Activated CD8-positive, alpha-beta memory T cell treated with anti-CD3 and anti-CD28 coated beads for 48 hours (primary cell): ENCODE data around the gene DHPS.
"Not testable (repeated sequence)": the region's sequence is repeated elsewhere in the genome, so short reads cannot be mapped to it uniquely, and the experiment has no call there.

Experiments used
- DNase-seq, 3 experiments: peaks; one replicate each; pipeline ENCODE4 v3.0.0-alpha.2; 2020; ENCODE audit warnings: low read depth in 2 of 3, low spot score in 2 of 3

The DHPS gene

GRCh38 chr19:12681074-12681987 is at the start of gene DHPS:
Gene DHPS (minus strand): TSS chr19:12681880. CDS start chr19:12681766, 114 bp downstream.
- DNase-seq = peak; percentile 70 to 80 (median 73)

- no peak for DNase-seq
Observed at GRCh38 chr19:12731337-12731736, 49.7 kb upstream of the DHPS start.

DNA sequence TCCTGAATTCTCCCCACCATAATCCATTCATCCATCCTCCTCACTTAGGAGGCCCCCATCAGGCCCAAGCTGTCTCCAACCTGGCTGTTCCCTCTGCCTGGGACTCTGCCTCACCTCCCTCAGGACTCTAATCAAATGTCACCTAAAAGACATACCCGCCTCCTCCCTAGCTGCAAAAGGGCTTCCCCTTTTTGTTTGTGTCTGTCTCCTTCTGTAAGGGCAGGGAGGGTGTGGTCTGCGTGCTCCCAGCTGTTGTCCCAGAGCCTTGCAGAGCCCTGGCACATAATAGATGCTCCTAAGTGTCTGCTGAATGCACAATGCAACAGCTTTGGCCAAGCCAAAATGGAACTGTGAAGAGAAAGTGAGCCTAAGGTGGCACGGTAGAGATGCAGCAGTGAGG is 48.4 kb upstream of the DHPS start:
- DNase-seq = no peak

- DNase-seq = no peak
Observed at GRCh38 chr19:12727745-12728433, 46.2 kb upstream of the DHPS start.

GRCh38 chr19:12726988-12727316 is 45.3 kb upstream of the DHPS start:
- no peak for DNase-seq

DNA sequence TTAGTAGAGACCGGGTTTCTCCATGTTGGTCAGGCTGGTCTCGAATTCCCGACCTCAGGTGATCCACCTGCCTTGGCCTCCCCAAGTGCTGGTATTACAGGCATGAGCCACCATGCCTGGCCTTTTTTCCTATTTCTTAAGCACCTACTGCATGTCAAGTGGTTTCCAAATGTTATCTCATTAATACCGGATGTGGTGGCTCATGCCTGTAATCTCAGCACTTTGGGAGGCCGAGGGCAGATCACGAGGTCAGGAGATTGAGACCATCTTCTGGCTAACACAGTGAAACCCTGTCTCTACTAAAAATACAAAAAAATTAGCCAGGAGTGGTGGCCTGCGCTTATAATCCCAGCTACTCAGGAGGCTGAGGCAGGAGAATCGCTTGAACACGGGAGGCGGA is 43.9 kb upstream of the DHPS start:
- not testable (repeated sequence) for DNase-seq

- peak; percentile 53 to 59 (median 53) for DNase-seq
Observed at GRCh38 chr19:12723641-12724426, 42.2 kb upstream of the DHPS start, which contains the start of gene TNPO2. Gene TNPO2 (minus strand): TSS chr19:12723932. CDS start chr19:12720977, 2,955 bp downstream.

GRCh38 chr19:12723381-12723640 is 41.6 kb upstream of the DHPS start:
- no peak for DNase-seq

DNA sequence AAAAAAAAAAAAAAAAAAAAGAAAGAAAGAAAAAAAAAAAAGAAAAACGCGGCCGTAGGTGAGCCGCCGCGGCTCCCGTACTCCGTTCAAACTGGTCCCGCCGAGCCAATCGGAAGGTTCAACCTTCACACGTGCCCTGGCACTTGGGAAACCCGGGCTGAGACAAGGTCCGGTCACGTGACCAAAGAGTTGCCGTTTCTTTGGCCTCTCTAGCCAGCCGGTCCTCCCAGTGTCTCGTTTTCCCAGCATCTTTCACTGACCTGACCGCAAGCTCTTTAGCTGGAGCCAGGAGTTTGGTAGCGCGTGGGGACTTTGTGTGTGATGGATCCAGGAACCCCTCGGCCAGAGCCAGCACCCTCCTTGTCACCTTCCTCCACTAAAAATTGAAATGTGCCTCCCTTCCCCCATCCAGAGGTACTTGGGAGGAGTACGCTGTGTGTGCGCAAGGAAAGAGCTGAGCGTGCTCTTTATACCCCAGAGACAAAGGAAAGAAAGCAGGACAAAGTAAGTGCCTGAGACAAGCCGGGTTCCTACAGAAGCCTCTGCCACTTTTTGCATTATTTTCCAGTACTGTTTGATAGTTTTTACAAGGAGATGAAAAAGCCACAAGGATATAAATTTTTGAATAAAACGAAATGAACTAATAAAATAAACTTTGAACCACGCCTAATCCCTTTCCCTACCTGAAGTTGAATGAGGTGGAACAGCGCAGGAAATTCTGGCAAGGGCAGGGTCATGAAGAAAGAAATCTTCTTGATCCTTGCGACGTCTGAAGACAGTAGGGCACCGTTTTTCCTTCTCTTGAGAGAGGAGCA is 41.1 kb upstream of the DHPS start:
- DNase-seq = peak; percentile 76 to 80 (median 80)

GRCh38 chr19:12721656-12722565 is 40.2 kb upstream of the DHPS start:
- DNase-seq = no peak

GRCh38 chr19:12720851-12721655 is 39.4 kb upstream of the DHPS start:
- no peak for DNase-seq

DNA sequence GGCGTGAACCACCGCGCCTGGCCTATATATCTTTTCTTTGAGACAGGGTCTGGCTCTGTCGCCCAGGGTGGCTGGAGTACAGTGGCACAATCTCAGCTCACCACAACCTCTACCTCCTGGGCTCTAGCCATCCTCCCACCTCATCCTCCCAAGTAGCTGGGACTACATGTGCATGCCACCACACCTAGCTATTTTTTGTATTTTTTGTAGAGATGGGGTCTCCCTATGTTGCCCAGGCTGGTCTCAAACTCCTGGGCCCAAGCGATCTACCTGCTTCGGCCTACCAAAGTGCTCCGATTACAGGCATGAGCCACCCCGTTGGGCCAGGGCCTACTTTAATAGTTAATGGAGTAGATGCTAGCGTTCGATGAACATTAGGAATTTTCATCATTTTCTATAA is 38.6 kb upstream of the DHPS start:
- DNase-seq = no peak

DNA sequence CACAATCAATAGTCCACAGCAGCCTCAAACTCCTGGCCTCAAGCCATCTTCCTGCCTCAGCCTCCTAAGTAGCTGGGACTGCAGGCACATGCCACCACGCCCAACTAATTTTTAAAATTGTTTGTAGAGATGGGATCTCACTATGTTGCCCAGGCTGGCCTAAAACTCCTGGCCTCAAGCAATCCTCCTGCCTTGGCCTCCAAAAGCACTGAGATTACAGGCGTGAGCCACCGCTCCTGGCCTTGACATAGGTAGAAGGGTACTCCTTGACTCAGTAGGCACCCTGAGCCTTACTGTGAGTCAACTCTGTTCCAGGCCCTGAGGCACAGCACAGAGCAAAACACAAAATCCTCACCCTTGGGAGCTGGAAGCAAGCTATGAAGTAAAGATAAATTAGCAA is 34.2 kb upstream of the DHPS start:
- no peak for DNase-seq

DNA sequence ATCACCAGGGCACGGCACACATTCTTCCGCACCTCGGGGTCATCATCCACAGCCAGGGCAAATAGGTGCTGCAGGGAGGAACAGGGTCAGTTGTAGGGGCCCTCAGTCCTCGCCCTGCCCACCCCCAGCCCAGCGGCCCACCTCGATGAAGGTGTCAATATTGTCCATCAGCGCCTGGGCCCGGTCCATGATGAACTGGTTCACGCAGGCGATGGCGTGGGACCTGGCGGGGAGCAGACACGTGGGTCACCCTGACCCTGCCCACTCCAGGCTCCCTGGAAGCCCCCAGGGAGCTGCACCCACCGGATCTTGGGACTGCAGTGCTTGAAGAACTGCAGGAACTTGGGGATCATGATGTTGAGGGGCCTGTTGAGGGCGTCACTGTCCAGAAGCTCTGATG is 33.4 kb upstream of the DHPS start:
- DNase-seq = no peak

GRCh38 chr19:12713304-12713703 is 31.6 kb upstream of the DHPS start:
- not testable (repeated sequence) for DNase-seq

DNA sequence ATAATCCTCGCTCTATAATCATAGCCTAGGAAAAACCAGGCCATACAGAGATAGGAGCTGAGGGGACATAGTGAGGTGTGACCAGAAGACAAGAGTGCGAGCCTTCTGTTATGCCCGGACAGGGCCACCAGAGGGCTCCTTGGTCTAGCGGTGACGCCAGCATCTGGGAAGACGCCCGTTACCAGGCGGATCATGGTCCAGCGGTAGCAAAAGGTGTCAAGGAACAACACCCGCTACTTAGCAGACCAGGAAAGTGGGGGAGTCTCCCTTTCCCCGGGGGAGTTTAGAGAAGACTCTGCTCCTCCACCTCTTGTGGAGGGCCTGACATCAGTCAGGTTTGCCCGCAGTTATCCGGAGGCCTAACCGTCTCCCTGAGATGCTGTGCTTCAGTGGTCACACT is 30.4 kb upstream of the DHPS start:
- DNase-seq = not testable (repeated sequence)

DNA sequence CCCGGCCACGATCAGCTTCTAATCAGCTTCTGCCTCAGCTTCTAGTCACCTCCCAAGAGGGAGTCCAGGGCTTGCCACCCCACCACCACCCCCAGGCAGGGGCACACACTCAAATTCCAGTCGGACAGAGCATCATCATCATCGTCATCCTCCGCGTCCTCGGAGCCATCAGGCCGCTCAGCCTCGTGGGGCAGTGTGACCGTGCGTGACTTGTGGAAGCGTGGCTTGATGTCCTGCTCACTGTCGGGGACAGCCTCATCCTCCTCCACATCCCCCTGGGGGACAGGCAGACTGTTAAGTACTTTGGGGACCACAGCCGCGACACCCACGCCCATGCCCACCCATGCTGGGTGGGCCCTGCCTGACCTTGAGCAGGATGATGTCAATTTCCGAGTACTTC is 29.5 kb upstream of the DHPS start:
- no peak for DNase-seq

GRCh38 chr19:12708641-12709040 is 27.0 kb upstream of the DHPS start:
- DNase-seq = no peak

DNA sequence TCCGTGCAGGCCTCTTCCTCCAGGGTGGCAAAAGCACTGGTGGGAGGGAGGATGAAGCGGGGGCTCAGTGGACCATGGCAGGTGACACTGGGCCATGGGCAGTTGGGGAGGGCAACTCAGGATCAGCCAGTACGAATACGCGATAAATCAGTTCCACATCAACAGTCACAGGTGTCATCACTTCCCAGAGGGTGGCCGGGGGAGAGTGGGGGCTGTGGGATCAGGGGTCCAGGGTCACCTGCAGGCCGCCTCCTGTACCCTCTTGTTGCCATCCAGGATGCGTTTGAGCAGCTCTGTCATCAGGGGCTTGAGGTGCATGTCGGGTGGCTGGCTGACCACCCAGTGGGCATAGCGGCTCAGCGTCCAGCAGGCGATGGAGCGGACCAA is 24.6 kb upstream of the DHPS start:
- no peak for DNase-seq
